ENCODE data around the gene STH.

The STH gene

DNA sequence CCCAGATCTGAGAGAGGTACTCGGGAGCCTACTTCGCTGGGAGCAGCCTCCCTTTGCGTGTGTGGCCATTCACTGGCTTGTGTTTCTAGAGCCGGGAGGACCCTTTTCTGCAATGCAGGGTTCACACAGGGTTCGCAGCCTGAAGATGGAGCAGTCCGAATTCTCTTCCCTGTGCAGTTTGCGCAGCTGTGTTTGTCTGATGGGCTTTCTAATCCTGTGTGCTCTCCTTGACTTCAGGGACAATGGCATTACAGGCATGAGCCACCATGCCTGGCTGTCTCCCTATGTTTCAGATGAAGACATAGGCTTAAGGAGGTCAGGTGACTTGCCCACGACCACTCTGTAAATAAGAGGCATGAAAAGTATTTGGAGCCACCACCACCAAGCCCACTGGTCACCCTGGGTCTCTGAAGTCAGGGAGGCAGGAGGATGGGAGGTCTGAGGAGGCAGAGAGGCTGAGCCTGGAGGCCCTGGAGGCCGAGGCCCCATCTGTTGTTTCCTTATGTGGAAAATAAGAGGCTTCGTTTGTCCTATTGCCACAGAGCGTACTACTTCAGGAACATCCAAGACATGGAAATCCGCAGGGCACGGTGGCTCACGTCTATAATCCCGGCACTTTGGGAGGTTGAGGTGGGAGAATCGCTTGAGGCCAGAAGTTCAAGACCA lies 5.0 kb upstream of the STH start:
- no peak overlapping the region for H3K27ac ChIP-seq (ENCODE audit: low read depth, low read length)
- H3K36me3 ChIP-seq (ENCODE audit: control insufficient read depth, insufficient read depth, low read length), result no peaks in the 10 kb centered on the region
- no CpG with 5 or more reads among the region's 16 CpGs for WGBS (ENCODE audit: extremely low coverage, insufficient coverage, low lambda C conversion rate)
- no peak overlapping the region for H3K23ac ChIP-seq (ENCODE audit: low read length)
- no peak overlapping the region for H2BK5ac ChIP-seq (ENCODE audit: low read length)
- H3K79me2 ChIP-seq (ENCODE audit: control insufficient read depth, insufficient read depth, low read length), result no peaks in the 10 kb centered on the region
- H3K4ac ChIP-seq (ENCODE audit: low read depth, low read length), result no peak overlapping the region
- no peak overlapping the region for H2BK15ac ChIP-seq (replicated peaks; ENCODE audit: low read depth)
- no peak overlapping the region for H3K56ac ChIP-seq (ENCODE audit: low read length)
- no peak overlapping the region for H2BK120ac ChIP-seq (ENCODE audit: low read depth, low read length)
- H4K5ac ChIP-seq (ENCODE audit: low read length), result no peak overlapping the region
- no peak overlapping the region for H3K4me2 ChIP-seq (ENCODE audit: low read length)
- no peaks in the 10 kb centered on the region for H3K4me1 ChIP-seq (ENCODE audit: control insufficient read depth, low read depth, low read length)
- H2AK5ac ChIP-seq (ENCODE audit: low read length), result no peak overlapping the region
- DNase-seq, result no peak
- H3K27me3 ChIP-seq (ENCODE audit: insufficient read depth, low read length, poor library complexity), result no peaks in the 10 kb centered on the region
- H3K79me1 ChIP-seq (ENCODE audit: low read length), result no peaks in the 10 kb centered on the region
- no peak overlapping the region for H3K4me3 ChIP-seq (ENCODE audit: low read length)
- H3K9ac ChIP-seq (ENCODE audit: low read length), result no peak overlapping the region
- H4K8ac ChIP-seq (ENCODE audit: low read depth, low read length), result no peak overlapping the region
- H3K18ac ChIP-seq (ENCODE audit: low read length), result no peak overlapping the region

GRCh38 chr17:45994987-45995386 lies 4.1 kb upstream of the STH start:
- Histone ChIP-seq H3K4ac (ENCODE audit: low read depth, low read length) (no peak overlapping the region), H3K79me2 (ENCODE audit: control insufficient read depth, insufficient read depth, low read length) (no peaks in the 10 kb centered on the region), H3K79me1 (ENCODE audit: low read length) (no peaks in the 10 kb centered on the region), H3K4me2 (ENCODE audit: low read length) (no peak overlapping the region), H3K4me1 (ENCODE audit: control insufficient read depth, low read depth, low read length) (no peaks in the 10 kb centered on the region), H2BK15ac (replicated peaks; ENCODE audit: low read depth) (no peak overlapping the region), H3K4me3 (ENCODE audit: low read length) (no peak overlapping the region), H2AK5ac (ENCODE audit: low read length) (no peak overlapping the region), H3K36me3 (ENCODE audit: control insufficient read depth, insufficient read depth, low read length) (no peaks in the 10 kb centered on the region), H3K27ac (ENCODE audit: low read depth, low read length) (no peak overlapping the region), H4K5ac (ENCODE audit: low read length) (no peak overlapping the region), H3K18ac (ENCODE audit: low read length) (no peak overlapping the region), H2BK5ac (ENCODE audit: low read length) (no peak overlapping the region), H2BK120ac (ENCODE audit: low read depth, low read length) (no peak overlapping the region), H3K23ac (ENCODE audit: low read length) (no peak overlapping the region), H3K56ac (ENCODE audit: low read length) (no peak overlapping the region), H4K8ac (ENCODE audit: low read depth, low read length) (no peak overlapping the region), H3K9ac (ENCODE audit: low read length) (no peak overlapping the region), H3K27me3 (ENCODE audit: insufficient read depth, low read length, poor library complexity) (no peaks in the 10 kb centered on the region)
- whole genome bisulfite sequencing (ENCODE audit: extremely low coverage, insufficient coverage, low lambda C conversion rate), result no CpG with 5 or more reads among the region's 8 CpGs
- DNase-seq, result no peak

DNA sequence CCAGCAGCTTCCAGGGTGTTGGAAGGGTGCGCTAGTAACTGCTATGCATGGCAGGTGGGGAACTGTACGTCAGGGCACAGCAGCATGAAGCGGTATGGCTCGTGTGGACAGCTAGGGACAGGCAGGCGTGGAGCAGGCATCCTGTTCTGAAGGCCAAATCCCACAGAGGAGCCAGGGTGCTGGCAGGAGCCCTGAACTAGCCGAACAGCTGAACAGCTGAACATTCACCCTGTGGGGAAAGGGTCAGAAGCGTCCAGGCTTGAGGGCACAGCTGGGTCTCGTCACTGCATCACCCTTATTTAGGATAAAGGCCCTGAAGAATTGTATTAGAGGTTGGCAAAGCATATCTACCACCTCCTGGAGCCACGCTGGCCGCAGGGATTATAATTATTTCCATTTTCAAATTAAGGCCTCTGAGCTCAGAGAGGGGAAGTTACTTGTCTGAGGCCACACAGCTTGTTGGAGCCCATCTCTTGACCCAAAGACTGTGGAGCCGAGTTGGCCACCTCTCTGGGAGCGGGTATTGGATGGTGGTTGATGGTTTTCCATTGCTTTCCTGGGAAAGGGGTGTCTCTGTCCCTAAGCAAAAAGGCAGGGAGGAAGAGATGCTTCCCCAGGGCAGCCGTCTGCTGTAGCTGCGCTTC lies 3.3 kb upstream of the STH start:
- H3K9ac ChIP-seq (ENCODE audit: low read length), result no peak overlapping the region
- WGBS (ENCODE audit: extremely low coverage, insufficient coverage, low lambda C conversion rate), result no CpG with 5 or more reads among the region's 14 CpGs

GRCh38 chr17:45996282-45996937 lies 2.6 kb upstream of the STH start:
- H3K56ac ChIP-seq (ENCODE audit: low read length), result no peak overlapping the region
- H3K27ac ChIP-seq (ENCODE audit: low read depth, low read length), result no peak overlapping the region
- no peak overlapping the region for H2BK15ac ChIP-seq (replicated peaks; ENCODE audit: low read depth)
- no peaks in the 10 kb centered on the region for H3K4me1 ChIP-seq (ENCODE audit: control insufficient read depth, low read depth, low read length)
- no peak overlapping the region for H2BK5ac ChIP-seq (ENCODE audit: low read length)
- no peaks in the 10 kb centered on the region for H3K79me2 ChIP-seq (ENCODE audit: control insufficient read depth, insufficient read depth, low read length)
- H3K27me3 ChIP-seq (ENCODE audit: insufficient read depth, low read length, poor library complexity), result no peaks in the 10 kb centered on the region
- no peaks in the 10 kb centered on the region for H3K36me3 ChIP-seq (ENCODE audit: control insufficient read depth, insufficient read depth, low read length)
- no peak overlapping the region for H3K4me3 ChIP-seq (ENCODE audit: low read length)
- no peak overlapping the region for H3K9ac ChIP-seq (ENCODE audit: low read length)
- no peak overlapping the region for H3K4ac ChIP-seq (ENCODE audit: low read depth, low read length)
- no peak overlapping the region for H3K23ac ChIP-seq (ENCODE audit: low read length)
- DNase-seq, result no peak
- no peak overlapping the region for H4K5ac ChIP-seq (ENCODE audit: low read length)
- no peak overlapping the region for H3K18ac ChIP-seq (ENCODE audit: low read length)
- H4K8ac ChIP-seq (ENCODE audit: low read depth, low read length), result no peak overlapping the region
- no peak overlapping the region for H3K4me2 ChIP-seq (ENCODE audit: low read length)
- no peak overlapping the region for H2AK5ac ChIP-seq (ENCODE audit: low read length)
- WGBS (ENCODE audit: extremely low coverage, insufficient coverage, low lambda C conversion rate), result no CpG with 5 or more reads among the region's 31 CpGs
- no peaks in the 10 kb centered on the region for H3K79me1 ChIP-seq (ENCODE audit: low read length)
- H2BK120ac ChIP-seq (ENCODE audit: low read depth, low read length), result no peak overlapping the region

More for the DNA sequence above, 3.3 kb upstream of the STH start:
- Histone ChIP-seq H4K5ac (ENCODE audit: low read length) (no peak overlapping the region), H3K4me3 (ENCODE audit: low read length) (no peak overlapping the region), H3K79me2 (ENCODE audit: control insufficient read depth, insufficient read depth, low read length) (no peaks in the 10 kb centered on the region), H2BK120ac (ENCODE audit: low read depth, low read length) (no peak overlapping the region), H4K8ac (ENCODE audit: low read depth, low read length) (no peak overlapping the region), H3K18ac (ENCODE audit: low read length) (no peak overlapping the region), H3K56ac (ENCODE audit: low read length) (no peak overlapping the region), H2AK5ac (ENCODE audit: low read length) (no peak overlapping the region), H3K36me3 (ENCODE audit: control insufficient read depth, insufficient read depth, low read length) (no peaks in the 10 kb centered on the region), H2BK5ac (ENCODE audit: low read length) (no peak overlapping the region), H3K27me3 (ENCODE audit: insufficient read depth, low read length, poor library complexity) (no peaks in the 10 kb centered on the region), H3K4me1 (ENCODE audit: control insufficient read depth, low read depth, low read length) (no peaks in the 10 kb centered on the region), H3K23ac (ENCODE audit: low read length) (no peak overlapping the region), H2BK15ac (replicated peaks; ENCODE audit: low read depth) (no peak overlapping the region), H3K27ac (ENCODE audit: low read depth, low read length) (no peak overlapping the region), H3K4ac (ENCODE audit: low read depth, low read length) (no peak overlapping the region), H3K4me2 (ENCODE audit: low read length) (no peak overlapping the region), H3K79me1 (ENCODE audit: low read length) (no peaks in the 10 kb centered on the region)
- no peak for DNase-seq

- no peak overlapping the region for H4K5ac ChIP-seq (ENCODE audit: low read length)
- no peak overlapping the region for H3K9ac ChIP-seq (ENCODE audit: low read length)
- no peak overlapping the region for H2BK5ac ChIP-seq (ENCODE audit: low read length)
- H3K23ac ChIP-seq (ENCODE audit: low read length), result no peak overlapping the region
- H2BK120ac ChIP-seq (ENCODE audit: low read depth, low read length), result no peak overlapping the region
- H2BK15ac ChIP-seq (replicated peaks; ENCODE audit: low read depth), result no peak overlapping the region
- H3K18ac ChIP-seq (ENCODE audit: low read length), result no peak overlapping the region
- no peaks in the 10 kb centered on the region for H3K27me3 ChIP-seq (ENCODE audit: insufficient read depth, low read length, poor library complexity)
- H3K4me3 ChIP-seq (ENCODE audit: low read length), result no peak overlapping the region
- no peaks in the 10 kb centered on the region for H3K79me1 ChIP-seq (ENCODE audit: low read length)
- no peak overlapping the region for H4K8ac ChIP-seq (ENCODE audit: low read depth, low read length)
- H3K79me2 ChIP-seq (ENCODE audit: control insufficient read depth, insufficient read depth, low read length), result no peaks in the 10 kb centered on the region
- H3K4ac ChIP-seq (ENCODE audit: low read depth, low read length), result no peak overlapping the region
- no peak overlapping the region for H3K27ac ChIP-seq (ENCODE audit: low read depth, low read length)
- no peak overlapping the region for H3K4me2 ChIP-seq (ENCODE audit: low read length)
- no peak overlapping the region for H2AK5ac ChIP-seq (ENCODE audit: low read length)
- no peaks in the 10 kb centered on the region for H3K36me3 ChIP-seq (ENCODE audit: control insufficient read depth, insufficient read depth, low read length)
- no CpG with 5 or more reads among the region's 13 CpGs for WGBS (ENCODE audit: extremely low coverage, insufficient coverage, low lambda C conversion rate)
- H3K4me1 ChIP-seq (ENCODE audit: control insufficient read depth, low read depth, low read length), result no peaks in the 10 kb centered on the region
- H3K56ac ChIP-seq (ENCODE audit: low read length), result no peak overlapping the region
- DNase-seq, result no peak
Measured at GRCh38 chr17:45997166-45997565, 1.9 kb upstream of the STH start.

Data from mesendoderm (in vitro differentiated cells).